HEK293 (cell line): ENCODE measurements around the gene MT1A.

Source experiments
- FEZF1 ChIP-seq: fragments of 450-650 bp; formaldehyde crosslinking; IDR thresholded peaks from 2 replicates; pipeline ENCODE4 v1.5.1; 2016; ENCODE audit warnings: missing biosample characterization, missing genetic modification characterization
- TCF7L2 ChIP-seq: IDR thresholded peaks from 2 replicates; pipeline ENCODE4 v1.6.1; 2011; ENCODE audit warnings: low read depth, mild to moderate bottlenecking, inconsistent platforms, low read length, moderate library complexity, borderline replicate concordance
- YY1 ChIP-seq: fragments of 450-650 bp; formaldehyde crosslinking; IDR thresholded peaks from 2 replicates; pipeline ENCODE4 v1.5.1; 2018; ENCODE audit warnings: missing biosample characterization, missing genetic modification characterization
- ZNF302 ChIP-seq: fragments of 450-650 bp; formaldehyde crosslinking; IDR thresholded peaks from 2 replicates; pipeline ENCODE4 v1.5.1; 2016; ENCODE audit warnings: missing biosample characterization, missing genetic modification characterization, low read depth
- ZNF521 ChIP-seq: fragments of 450-650 bp; formaldehyde crosslinking; IDR thresholded peaks from 2 replicates; pipeline ENCODE4 v1.5.1; 2017; ENCODE audit warnings: missing biosample characterization, mild to moderate bottlenecking, missing genetic modification characterization
- TF ChIP-seq, protein P1 (sequence below): fragments of 450-650 bp; formaldehyde crosslinking; IDR thresholded peaks from 2 replicates; pipeline ENCODE4 v1.5.1; 2016; ENCODE audit warnings: missing biosample characterization, missing genetic modification characterization

DNA sequence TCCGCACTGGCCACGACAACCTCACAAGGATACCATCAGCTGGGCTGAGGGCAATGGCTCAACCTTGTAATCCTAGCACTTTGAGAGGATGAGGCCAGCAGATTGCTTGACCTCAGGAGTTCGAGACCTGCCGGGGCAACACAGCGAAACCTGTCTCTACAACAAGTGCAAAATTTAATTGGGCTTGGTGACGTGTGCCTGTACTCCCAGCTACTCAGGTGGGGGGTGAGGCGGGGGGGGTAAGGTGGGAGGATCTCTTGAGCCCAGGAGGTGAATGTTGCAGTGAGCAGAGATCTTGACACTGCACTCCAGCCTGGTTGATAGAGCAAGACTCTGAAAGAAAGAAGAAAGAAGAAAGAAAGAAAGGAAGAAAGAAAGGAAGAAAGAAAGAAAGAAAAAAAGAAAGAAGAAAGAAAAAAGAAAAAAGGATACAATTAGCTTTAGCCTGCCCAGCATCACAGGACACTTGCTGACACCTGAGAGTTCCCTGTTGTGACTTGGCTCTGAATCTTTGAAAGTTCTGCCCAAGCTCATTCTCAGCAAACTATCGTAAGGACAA is 18.0 kb upstream of the MT1A start:
- TF ChIP-seq YY1 (tag by site-specific recombination) (no peak), FEZF1 (no peak), ZNF521 (tag by site-specific recombination) (no peak), TCF7L2 (no peak), ZNF302 (no peak)
- TF ChIP-seq, protein P1, sequence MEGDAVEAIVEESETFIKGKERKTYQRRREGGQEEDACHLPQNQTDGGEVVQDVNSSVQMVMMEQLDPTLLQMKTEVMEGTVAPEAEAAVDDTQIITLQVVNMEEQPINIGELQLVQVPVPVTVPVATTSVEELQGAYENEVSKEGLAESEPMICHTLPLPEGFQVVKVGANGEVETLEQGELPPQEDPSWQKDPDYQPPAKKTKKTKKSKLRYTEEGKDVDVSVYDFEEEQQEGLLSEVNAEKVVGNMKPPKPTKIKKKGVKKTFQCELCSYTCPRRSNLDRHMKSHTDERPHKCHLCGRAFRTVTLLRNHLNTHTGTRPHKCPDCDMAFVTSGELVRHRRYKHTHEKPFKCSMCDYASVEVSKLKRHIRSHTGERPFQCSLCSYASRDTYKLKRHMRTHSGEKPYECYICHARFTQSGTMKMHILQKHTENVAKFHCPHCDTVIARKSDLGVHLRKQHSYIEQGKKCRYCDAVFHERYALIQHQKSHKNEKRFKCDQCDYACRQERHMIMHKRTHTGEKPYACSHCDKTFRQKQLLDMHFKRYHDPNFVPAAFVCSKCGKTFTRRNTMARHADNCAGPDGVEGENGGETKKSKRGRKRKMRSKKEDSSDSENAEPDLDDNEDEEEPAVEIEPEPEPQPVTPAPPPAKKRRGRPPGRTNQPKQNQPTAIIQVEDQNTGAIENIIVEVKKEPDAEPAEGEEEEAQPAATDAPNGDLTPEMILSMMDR (tag by site-specific recombination) = no peak
